ENCODE data around the gene NT5C1A. TPM values are rescaled to one million over a fixed set of nuclear protein-coding genes. Genes with fewer than 3 reads are reported as not detected.

The NT5C1A gene
- total RNA-seq, 1 donor from 2014 or later = not detected

GRCh38 chr1:39657402-39657801, 14.5 kb downstream of the NT5C1A start:
- peaks cover 17% of the 10 kb centered on the region for H3K27me3 Mint-ChIP-seq (ENCODE audit: unreplicated experiment)

GRCh38 chr1:39656391-39656790, 15.5 kb downstream of the NT5C1A start:
- DNase-seq (ENCODE audit: low spot score) = no peak
- no peaks in the 10 kb centered on the region for H3K36me3 Mint-ChIP-seq (ENCODE audit: low read depth, unreplicated experiment)
- H3K9me3 Mint-ChIP-seq (ENCODE audit: unreplicated experiment) = no peaks in the 10 kb centered on the region
- H3K4me3 Mint-ChIP-seq (ENCODE audit: unreplicated experiment) = no peak overlapping the region
- no peak for TF ChIP-seq CTCF (IDR thresholded peaks at IDR 0.05; ENCODE audit: unreplicated experiment)
- H3K4me1 Mint-ChIP-seq (ENCODE audit: unreplicated experiment) = peaks cover 9% of the 10 kb centered on the region
- H3K27me3 Mint-ChIP-seq (ENCODE audit: unreplicated experiment) = peaks cover 17% of the 10 kb centered on the region
- H3K27ac Mint-ChIP-seq (ENCODE audit: unreplicated experiment) = no peak overlapping the region

More at GRCh38 chr1:39657402-39657801, 14.5 kb downstream of the NT5C1A start:
- TF ChIP-seq CTCF (IDR thresholded peaks at IDR 0.05; ENCODE audit: unreplicated experiment) = no peak
- no peak overlapping the region for H3K4me3 Mint-ChIP-seq (ENCODE audit: unreplicated experiment)
- no peak for DNase-seq (ENCODE audit: low spot score)
- no peaks in the 10 kb centered on the region for H3K9me3 Mint-ChIP-seq (ENCODE audit: unreplicated experiment)
- peaks cover 9% of the 10 kb centered on the region for H3K4me1 Mint-ChIP-seq (ENCODE audit: unreplicated experiment)
- H3K36me3 Mint-ChIP-seq (ENCODE audit: low read depth, unreplicated experiment) = no peaks in the 10 kb centered on the region
- H3K27ac Mint-ChIP-seq (ENCODE audit: unreplicated experiment) = no peak overlapping the region

- peaks cover 13% of the 10 kb centered on the region for H3K27me3 Mint-ChIP-seq (ENCODE audit: unreplicated experiment)
- no peaks in the 10 kb centered on the region for H3K36me3 Mint-ChIP-seq (ENCODE audit: low read depth, unreplicated experiment)
- H3K27ac Mint-ChIP-seq (ENCODE audit: unreplicated experiment) = no peak overlapping the region
- no peak for TF ChIP-seq CTCF (IDR thresholded peaks at IDR 0.05; ENCODE audit: unreplicated experiment)
- no peaks in the 10 kb centered on the region for H3K9me3 Mint-ChIP-seq (ENCODE audit: unreplicated experiment)
- H3K4me3 Mint-ChIP-seq (ENCODE audit: unreplicated experiment) = no peak overlapping the region
- peaks cover 7% of the 10 kb centered on the region for H3K4me1 Mint-ChIP-seq (ENCODE audit: unreplicated experiment)
- DNase-seq (ENCODE audit: low spot score) = no peak
Observed at GRCh38 chr1:39655578-39656268, 16.2 kb downstream of the NT5C1A start.

- no peaks in the 10 kb centered on the region for H3K4me1 Mint-ChIP-seq (ENCODE audit: unreplicated experiment)
- DNase-seq (ENCODE audit: low spot score) = no peak
- H3K9me3 Mint-ChIP-seq (ENCODE audit: unreplicated experiment) = no peaks in the 10 kb centered on the region
- H3K36me3 Mint-ChIP-seq (ENCODE audit: low read depth, unreplicated experiment) = no peaks in the 10 kb centered on the region
- H3K27ac Mint-ChIP-seq (ENCODE audit: unreplicated experiment) = no peak overlapping the region
- no peak for TF ChIP-seq CTCF (IDR thresholded peaks at IDR 0.05; ENCODE audit: unreplicated experiment)
- H3K27me3 Mint-ChIP-seq (ENCODE audit: unreplicated experiment) = peaks cover 10% of the 10 kb centered on the region
- H3K4me3 Mint-ChIP-seq (ENCODE audit: unreplicated experiment) = no peak overlapping the region
Observed at GRCh38 chr1:39654291-39654690, 17.6 kb downstream of the NT5C1A start.

GRCh38 chr1:39653546-39654031, 18.3 kb downstream of the NT5C1A start:
- peak; percentile 85 for TF ChIP-seq CTCF (IDR thresholded peaks at IDR 0.05; ENCODE audit: unreplicated experiment)
- Mint-ChIP-seq H3K4me3 (ENCODE audit: unreplicated experiment) (no peak overlapping the region), H3K36me3 (ENCODE audit: low read depth, unreplicated experiment) (no peaks in the 10 kb centered on the region), H3K4me1 (ENCODE audit: unreplicated experiment) (no peaks in the 10 kb centered on the region), H3K27ac (ENCODE audit: unreplicated experiment) (no peak overlapping the region), H3K27me3 (ENCODE audit: unreplicated experiment) (peaks cover 10% of the 10 kb centered on the region), H3K9me3 (ENCODE audit: unreplicated experiment) (no peaks in the 10 kb centered on the region)
- peak; percentile 72 for DNase-seq (ENCODE audit: low spot score)

Data from endothelial cell (in vitro differentiated cells).